A549 (cell line): ENCODE results near the gene SF1.

Experiments
- CTCF ChIP-seq: fragments of >200 bp; sonication (Bioruptor Twin); formaldehyde crosslinking; IDR thresholded peaks from 3 replicates; pipeline ENCODE4 v1.5.1; 2016
- EHF ChIP-seq: fragments of 250-450 bp; sonication (Bioruptor Pico); IDR thresholded peaks from 2 replicates; pipeline ENCODE4 v1.5.0; 2020; ENCODE audit warnings: mild to moderate bottlenecking
- POLR2A ChIP-seq: IDR thresholded peaks from 2 replicates; pipeline ENCODE4 v1.6.1; 2012; ENCODE audit warnings: mild to moderate bottlenecking, low read length
- USF2 ChIP-seq: fragments of 450-650 bp; IDR thresholded peaks from 2 replicates; pipeline ENCODE4 v1.6.1; 2014; ENCODE audit warnings: antibody characterized with exemption
- ZFP36 ChIP-seq: fragments of 450-650 bp; IDR thresholded peaks from 2 replicates; pipeline ENCODE4 v1.6.1; 2014; ENCODE audit warnings: borderline replicate concordance; ENCODE audit not compliant: partially characterized antibody

- TF ChIP-seq POLR2A: no peak
- no peak for TF ChIP-seq EHF (CRISPR knock-in tag)
- TF ChIP-seq CTCF: no peak
- no peak for TF ChIP-seq ZFP36
- TF ChIP-seq USF2: no peak
Measured at GRCh38 chr11:64796757-64797541, 18.6 kb upstream of the SF1 start.
